HCT116 (cell line): Measurements from ENCODE around the gene LRRC74B.
"Not testable (repeated sequence)": the region's sequence is repeated elsewhere in the genome, so short reads cannot be mapped to it uniquely, and the experiment has no call there.

Experiments
- EZH2 ChIP-seq: fragments of 200-600 bp; sonication (generic); IDR thresholded peaks from 2 replicates; pipeline ENCODE4 v1.6.1; 2017; ENCODE audit warnings: antibody characterized with exemption, mixed run types
- POLR2A ChIP-seq: IDR thresholded peaks from 2 replicates; pipeline ENCODE4 v1.7.0; 2011; ENCODE audit warnings: borderline replicate concordance; ENCODE audit not compliant: insufficient read depth, insufficient read length; ENCODE audit errors: extremely low read depth
- SP1 ChIP-seq: IDR thresholded peaks from 2 replicates; pipeline ENCODE4 v1.6.1; 2012; ENCODE audit warnings: low read depth
- SRF ChIP-seq: IDR thresholded peaks from 2 replicates; pipeline ENCODE4 v1.6.1; 2012; ENCODE audit warnings: low read depth
- YY1 ChIP-seq: IDR thresholded peaks from 2 replicates; pipeline ENCODE4 v1.6.1; 2011; ENCODE audit warnings: low read length, low read depth, moderate library complexity, mild to moderate bottlenecking; ENCODE audit not compliant: insufficient replicate concordance; ENCODE audit errors: extremely low read depth
- ZFX ChIP-seq: fragments of 450-650 bp; IDR thresholded peaks from 2 replicates; pipeline ENCODE4 v1.6.1; 2017
- TF ChIP-seq, protein P1 (sequence below): IDR thresholded peaks from 2 replicates; pipeline ENCODE4 v1.6.1; 2012
- TF ChIP-seq, protein P2 (sequence below), 3 experiments: fragments of 200-600 bp in 1 of 3; sonication (generic) in 1 of 3; IDR thresholded peaks in 2 of 3; conservative IDR thresholded peaks in 1 of 3; 2 replicates each; pipeline ENCODE4 v1.5.1; 2012 to 2017; ENCODE audit warnings: low read depth in 2 of 3, low read length in 2 of 3, antibody characterized with exemption in 1 of 3, borderline replicate concordance in 1 of 3, control low read depth in 1 of 3, mild to moderate bottlenecking in 1 of 3, mixed read lengths in 1 of 3, mixed run types in 1 of 3, moderate library complexity in 1 of 3; ENCODE audit not compliant: insufficient read depth in 1 of 3

DNA sequence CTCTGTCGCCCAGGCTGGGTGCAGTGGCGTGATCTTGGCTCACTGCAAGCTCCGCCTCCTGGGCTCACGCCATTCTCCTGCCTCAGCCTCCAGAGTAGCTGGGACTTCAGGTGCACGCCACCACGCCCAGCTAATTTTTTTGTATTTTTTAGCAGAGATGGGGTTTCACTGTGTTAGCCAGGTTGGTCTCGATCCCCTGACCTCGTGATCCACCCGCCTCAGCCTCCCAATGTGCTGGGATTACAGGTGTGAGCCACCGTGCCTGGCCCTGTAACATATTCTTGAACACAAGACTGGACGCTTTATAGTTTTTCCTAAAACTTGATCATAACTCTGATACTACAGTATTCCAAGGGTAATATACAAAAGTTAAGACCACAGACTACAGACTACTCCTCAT, 45.5 kb downstream of the LRRC74B start:
- TF ChIP-seq, protein P1, sequence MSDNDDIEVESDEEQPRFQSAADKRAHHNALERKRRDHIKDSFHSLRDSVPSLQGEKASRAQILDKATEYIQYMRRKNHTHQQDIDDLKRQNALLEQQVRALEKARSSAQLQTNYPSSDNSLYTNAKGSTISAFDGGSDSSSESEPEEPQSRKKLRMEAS = not testable (repeated sequence)
- TF ChIP-seq YY1, EZH2, ZFX, SP1, POLR2A, SRF: not testable (repeated sequence)
- TF ChIP-seq, protein P2, sequence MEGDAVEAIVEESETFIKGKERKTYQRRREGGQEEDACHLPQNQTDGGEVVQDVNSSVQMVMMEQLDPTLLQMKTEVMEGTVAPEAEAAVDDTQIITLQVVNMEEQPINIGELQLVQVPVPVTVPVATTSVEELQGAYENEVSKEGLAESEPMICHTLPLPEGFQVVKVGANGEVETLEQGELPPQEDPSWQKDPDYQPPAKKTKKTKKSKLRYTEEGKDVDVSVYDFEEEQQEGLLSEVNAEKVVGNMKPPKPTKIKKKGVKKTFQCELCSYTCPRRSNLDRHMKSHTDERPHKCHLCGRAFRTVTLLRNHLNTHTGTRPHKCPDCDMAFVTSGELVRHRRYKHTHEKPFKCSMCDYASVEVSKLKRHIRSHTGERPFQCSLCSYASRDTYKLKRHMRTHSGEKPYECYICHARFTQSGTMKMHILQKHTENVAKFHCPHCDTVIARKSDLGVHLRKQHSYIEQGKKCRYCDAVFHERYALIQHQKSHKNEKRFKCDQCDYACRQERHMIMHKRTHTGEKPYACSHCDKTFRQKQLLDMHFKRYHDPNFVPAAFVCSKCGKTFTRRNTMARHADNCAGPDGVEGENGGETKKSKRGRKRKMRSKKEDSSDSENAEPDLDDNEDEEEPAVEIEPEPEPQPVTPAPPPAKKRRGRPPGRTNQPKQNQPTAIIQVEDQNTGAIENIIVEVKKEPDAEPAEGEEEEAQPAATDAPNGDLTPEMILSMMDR (IDR thresholded peaks at IDR 0.05 in 2 of 3, conservative IDR thresholded peaks at IDR 0.05 in 1 of 3; ENCODE audit: borderline replicate concordance in 1 of 3, insufficient read depth in 1 of 3, low read depth in 2 of 3, low read length in 2 of 3) = not testable (repeated sequence)
